Kidney (tissue), 14 donors: ENCODE measurements around the gene CD4. TPM values are rescaled to one million over a fixed set of nuclear protein-coding genes. Genes with fewer than 3 reads are reported as not detected.

ENCODE experiments used
- DNase-seq, 5 donors: peaks; one replicate each; pipeline ENCODE4 v3.0.0-alpha.2; 2013 to 2020
- FAIRE-seq: peaks from 2 replicates; lab custom pipeline; 2012; peaks lifted over from hg19 to GRCh38; lab: Jason Lieb, UNC
- H3K27ac ChIP-seq, 2 donors: one replicate each; pipeline ENCODE4 v1.7.0; 2013; ENCODE audit warnings: low read depth in 2 of 2, low read length in 2 of 2, inconsistent platforms in 1 of 2
- H3K27me3 ChIP-seq: one replicate; pipeline ENCODE4 v1.7.1; 2013; ENCODE audit warnings: low read length, inconsistent platforms; ENCODE audit not compliant: control insufficient read depth, insufficient read depth
- H3K36me3 ChIP-seq, 3 donors: one replicate each; pipeline versions ENCODE4 v1.7.0 to v1.7.1; 2013; ENCODE audit warnings: low read length in 3 of 3, control low read depth in 1 of 3, inconsistent platforms in 1 of 3; ENCODE audit not compliant: insufficient read depth in 3 of 3, control insufficient read depth in 2 of 3
- H3K4me1 ChIP-seq, 3 donors: one replicate each; pipeline versions ENCODE4 v1.7.0 to v1.7.1; 2013; ENCODE audit warnings: low read length in 3 of 3, inconsistent platforms in 1 of 3, low read depth in 1 of 3; ENCODE audit not compliant: control insufficient read depth in 2 of 3, insufficient read depth in 2 of 3
- H3K4me3 ChIP-seq, 3 donors: one replicate each; pipeline versions ENCODE4 v1.7.0 to v1.8.1; 2013; ENCODE audit warnings: low read length in 3 of 3, control low read depth in 1 of 3, inconsistent platforms in 1 of 3
- H3K9ac ChIP-seq, 3 donors: one replicate each; pipeline versions ENCODE4 v1.7.0 to v1.7.1; 2013; ENCODE audit warnings: low read length in 3 of 3, control low read depth in 1 of 3, inconsistent platforms in 1 of 3
- H3K9me3 ChIP-seq, 3 donors: one replicate each; pipeline versions ENCODE4 v1.7.0 to v1.7.1; 2013; ENCODE audit warnings: low read length in 3 of 3, control low read depth in 1 of 3, inconsistent platforms in 1 of 3; ENCODE audit not compliant: control insufficient read depth in 2 of 3, insufficient read depth in 1 of 3
- intact Hi-C: fragments of 100-400 bp; cut with DNase I; formaldehyde crosslinking; loops from one replicate; pipeline ENCODE4 v1.11.1; 2022
- polyA plus RNA-seq: library from polyadenylated mRNA; stranded (reverse); fragments of 350-450 nt; fragmentation: Illumina TruSeq; extraction: RNeasy Lipid Tissue Mini Kit (QIAGEN cat#74804); gene quantifications from one replicate; pipeline ENCODE4 v1.2.3, GENCODE V29; 2014; ENCODE audit warnings: low read depth, low replicate concordance; ENCODE audit not compliant: insufficient read depth
- total RNA-seq: library from RNA; stranded (reverse); fragmentation: NEBNext Ultra II Directional; extraction: Animal tissue kit (Norgen Biotek cat#: 25700); gene quantifications from one replicate; pipeline ENCODE4 v1.2.1, GENCODE V29; 2021
- TF ChIP-seq, protein P1 (sequence below): IDR thresholded peaks from 3 replicates; pipeline ENCODE4 v1.5.1; 2012; ENCODE audit warnings: mild to moderate bottlenecking, moderate library complexity, borderline replicate concordance; ENCODE audit not compliant: insufficient read depth; ENCODE audit errors: extremely low read depth
- donor health status: control.
- donor health status: control.
- donor health status: control.
- donor health status: control.
- donor health status: control.
- donor health status: DM: yes; HTN: yes; CAD: no.
- donor health status: Normal renal cell carcinoma (clear cell type).

The CD4 gene
- total and polyA plus RNA-seq, 2 donors from 2014 or later = 12.2 to 38.1 TPM

DNA sequence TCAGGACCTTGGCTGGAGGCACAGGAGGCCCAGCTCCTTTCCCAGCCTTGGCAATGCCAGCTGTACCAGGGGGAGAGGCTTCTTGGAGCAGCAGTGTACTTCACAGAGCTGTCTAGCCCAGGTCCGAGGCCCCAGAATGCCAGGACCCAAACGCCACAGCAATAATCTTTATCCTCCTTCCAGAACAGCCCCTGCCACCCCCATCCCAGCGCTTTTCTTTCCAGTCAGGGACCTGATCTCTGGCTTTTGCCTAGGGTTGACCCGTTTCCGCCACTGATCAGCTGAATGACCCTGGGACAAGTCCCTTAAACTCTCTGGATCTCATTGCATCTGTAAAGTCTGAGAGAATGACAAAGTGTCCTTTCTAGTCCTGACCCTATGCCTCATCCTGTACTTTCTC lies 11.9 kb upstream of the CD4 start:
- Histone ChIP-seq H3K27ac (no peak overlapping the region), H3K9me3 (no peaks in the 10 kb centered on the region), H3K4me3 (no peak overlapping the region), H3K9ac (no peak overlapping the region), H3K27me3 (no peaks in the 10 kb centered on the region), H3K4me1 (peaks cover 0 to 15% (median 10%) of the 10 kb centered on the region in 3 donors), H3K36me3 (no peaks in the 10 kb centered on the region)
- intact Hi-C loops = no loop called here
- TF ChIP-seq, protein P1, sequence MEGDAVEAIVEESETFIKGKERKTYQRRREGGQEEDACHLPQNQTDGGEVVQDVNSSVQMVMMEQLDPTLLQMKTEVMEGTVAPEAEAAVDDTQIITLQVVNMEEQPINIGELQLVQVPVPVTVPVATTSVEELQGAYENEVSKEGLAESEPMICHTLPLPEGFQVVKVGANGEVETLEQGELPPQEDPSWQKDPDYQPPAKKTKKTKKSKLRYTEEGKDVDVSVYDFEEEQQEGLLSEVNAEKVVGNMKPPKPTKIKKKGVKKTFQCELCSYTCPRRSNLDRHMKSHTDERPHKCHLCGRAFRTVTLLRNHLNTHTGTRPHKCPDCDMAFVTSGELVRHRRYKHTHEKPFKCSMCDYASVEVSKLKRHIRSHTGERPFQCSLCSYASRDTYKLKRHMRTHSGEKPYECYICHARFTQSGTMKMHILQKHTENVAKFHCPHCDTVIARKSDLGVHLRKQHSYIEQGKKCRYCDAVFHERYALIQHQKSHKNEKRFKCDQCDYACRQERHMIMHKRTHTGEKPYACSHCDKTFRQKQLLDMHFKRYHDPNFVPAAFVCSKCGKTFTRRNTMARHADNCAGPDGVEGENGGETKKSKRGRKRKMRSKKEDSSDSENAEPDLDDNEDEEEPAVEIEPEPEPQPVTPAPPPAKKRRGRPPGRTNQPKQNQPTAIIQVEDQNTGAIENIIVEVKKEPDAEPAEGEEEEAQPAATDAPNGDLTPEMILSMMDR = no peak
- FAIRE-seq (no peak), DNase-seq (no peak)

DNA sequence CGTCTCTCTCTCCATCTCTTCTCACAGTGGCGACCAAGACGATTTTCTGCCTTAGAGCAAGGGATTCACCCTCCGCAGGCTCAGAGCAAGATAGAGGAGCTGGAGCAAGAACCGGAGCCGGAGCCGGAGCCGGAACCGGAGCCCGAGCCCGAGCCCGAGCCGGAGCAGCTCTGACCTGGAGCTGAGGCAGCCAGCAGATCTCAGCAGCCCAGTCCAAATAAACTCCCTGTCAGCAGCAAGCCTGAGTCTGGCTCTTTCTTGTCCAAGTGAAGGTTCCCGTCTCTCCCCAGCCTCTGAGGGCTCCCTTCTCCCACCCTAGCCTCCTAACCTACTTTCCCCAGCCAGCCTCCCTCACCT lies 11.1 kb upstream of the CD4 start:
- intact Hi-C loops = no loop called here
- FAIRE-seq (no peak), DNase-seq (peak in 1 of 5 donors; percentile 84)
- TF ChIP-seq, protein P1 = no peak
- peak overlapping the region in 1 of 3 donors; percentile 30 for H3K9ac ChIP-seq
- peaks cover 0 to 15% (median 10%) of the 10 kb centered on the region in 3 donors for H3K4me1 ChIP-seq
- no peaks in the 10 kb centered on the region for H3K27me3 ChIP-seq
- H3K27ac ChIP-seq = peak overlapping the region; percentile 16 to 40
- H3K9me3 ChIP-seq = no peaks in the 10 kb centered on the region
- H3K36me3 ChIP-seq = no peaks in the 10 kb centered on the region
- H3K4me3 ChIP-seq = peak overlapping the region in 2 of 3 donors; percentile 9 to 57

DNA sequence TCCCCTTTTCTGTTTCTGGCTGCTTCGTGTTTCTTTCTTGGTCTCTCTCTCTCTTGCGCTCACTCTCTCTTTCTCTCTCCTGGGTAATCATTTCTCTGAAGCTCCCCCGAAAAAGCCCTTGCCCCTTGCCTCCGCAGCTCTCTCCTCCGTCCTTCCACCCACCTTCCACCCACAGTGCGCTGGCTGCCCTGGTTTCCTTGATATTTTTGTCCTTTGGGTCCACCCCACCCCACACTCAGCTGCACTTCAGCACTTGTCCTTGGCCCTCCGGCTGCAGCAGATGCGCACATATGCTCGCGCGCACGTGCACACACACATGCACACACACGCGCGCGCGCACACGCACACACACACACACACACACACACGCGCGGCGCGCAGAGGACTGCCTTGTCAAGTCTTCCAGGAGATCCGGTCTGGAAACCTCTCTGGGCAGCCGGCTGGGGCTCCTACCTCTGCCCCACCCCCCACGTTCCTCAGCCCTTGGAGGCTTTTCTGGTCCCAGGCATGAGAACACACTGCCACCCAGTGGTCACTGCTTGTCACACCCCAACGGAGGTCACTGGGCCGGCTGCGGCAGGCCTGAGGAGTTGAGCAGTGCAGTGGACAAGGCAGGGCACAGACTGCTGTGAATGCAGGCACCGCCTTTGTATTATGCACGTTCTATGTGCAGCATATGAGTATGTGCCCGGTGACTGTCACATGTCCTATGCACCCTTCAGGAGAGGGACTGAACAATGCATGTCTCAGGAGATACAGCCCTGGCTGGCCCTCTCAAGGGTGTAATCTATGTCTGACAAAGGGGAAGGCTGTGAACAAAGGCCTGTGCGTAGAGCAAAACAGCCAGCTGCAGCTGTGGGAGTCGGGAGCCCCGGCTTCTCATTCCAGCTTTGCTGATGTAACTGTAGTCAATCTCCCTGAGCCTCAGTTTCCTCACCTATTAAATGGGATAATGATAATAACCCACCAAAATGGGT lies 10.5 kb upstream of the CD4 start:
- Histone ChIP-seq H3K9me3 (no peaks in the 10 kb centered on the region), H3K4me1 (peaks cover 0 to 15% (median 10%) of the 10 kb centered on the region in 3 donors), H3K4me3 (peak overlapping the region; percentile 9 to 57 (median 33)), H3K36me3 (no peaks in the 10 kb centered on the region), H3K27me3 (no peaks in the 10 kb centered on the region), H3K9ac (peak overlapping the region in 1 of 3 donors; percentile 30), H3K27ac (peak overlapping the region; percentile 16 to 40)
- DNase-seq (peak; percentile 96 to 98 (median 97)), FAIRE-seq (peak; percentile 80)
- intact Hi-C loops = no loop called here
- TF ChIP-seq, protein P1 = peak; percentile 97
